ENCODE measurements around the gene TM4SF1. TPM values are rescaled to one million over a fixed set of nuclear protein-coding genes. Genes with fewer than 3 reads are reported as not detected.

Gene TM4SF1
- total and polyA plus RNA-seq, 2 experiments from 2014 or later, result 0.10 to 0.74 TPM

DNA sequence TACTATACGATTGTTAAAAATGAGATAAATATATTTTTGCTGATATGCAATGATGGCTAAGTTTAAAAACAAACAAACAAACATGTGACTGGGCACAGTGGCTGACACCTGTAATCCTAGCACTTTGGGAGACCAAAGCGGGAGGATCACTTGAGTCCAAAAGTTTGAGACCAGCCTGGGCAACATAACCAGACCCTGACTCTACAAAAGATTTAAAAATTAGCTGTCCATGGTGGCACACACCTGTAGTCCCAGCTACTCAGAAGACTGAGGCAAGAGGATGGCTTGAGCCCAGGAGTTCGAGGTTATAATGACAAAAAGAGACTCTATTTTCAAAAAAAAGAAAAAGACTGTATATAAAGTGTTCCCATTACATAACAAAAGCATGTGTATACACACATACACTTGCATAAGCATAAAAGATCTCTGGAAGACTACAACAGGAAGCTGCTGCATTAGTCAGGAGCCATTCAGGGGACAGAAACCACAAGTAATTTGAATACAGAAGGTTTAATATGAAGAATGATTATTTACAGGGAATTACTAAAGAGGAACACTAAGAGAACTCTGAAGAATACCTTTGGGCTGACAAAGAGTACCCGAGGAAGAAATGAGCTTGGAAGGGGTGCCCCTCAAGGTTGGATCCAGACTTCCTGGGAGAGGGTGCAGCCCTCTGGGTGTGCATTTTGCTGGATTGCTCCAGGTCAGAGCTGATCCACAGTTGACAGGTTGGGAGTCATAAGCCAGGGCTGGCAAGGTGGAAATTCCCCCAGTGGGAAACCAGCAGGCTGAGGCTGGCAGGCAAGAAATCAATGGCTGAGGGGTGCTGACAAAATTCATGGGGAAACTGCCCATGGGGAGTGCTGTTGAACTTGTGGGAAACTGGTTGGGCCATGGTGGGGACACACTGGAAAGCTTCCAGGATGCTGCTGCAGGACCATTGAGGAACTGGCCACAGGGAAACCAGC, 34.8 kb downstream of the TM4SF1 start:
- ATAC-seq, result no peak
- Histone ChIP-seq H3K4me1 (ENCODE audit: insufficient read depth) (peaks cover 8% of the 10 kb centered on the region; the same call in 1 of the 2 replicates), H3F3A (replicated peaks; ENCODE audit: low read depth) (no peaks in the 10 kb centered on the region), H3K79me2 (replicated peaks; ENCODE audit: insufficient read depth) (no peaks in the 10 kb centered on the region), H3K4me3 (no peak overlapping the region), H3K36me3 (ENCODE audit: insufficient read depth) (no peaks in the 10 kb centered on the region), H3K9me2 (ENCODE audit: insufficient read depth) (no peaks in the 10 kb centered on the region), H3K27ac (ENCODE audit: low read depth) (no peak overlapping the region), H2AFZ (peak overlapping the region; percentile 67; the same call in 1 of the 2 replicates), H3K4me2 (peak overlapping the region; percentile 63; the same call in 1 of the 2 replicates), H4K20me1 (replicated peaks; ENCODE audit: insufficient read depth) (no peaks in the 10 kb centered on the region), H3K27me3 (ENCODE audit: insufficient read depth) (no peaks in the 10 kb centered on the region)
- Mint-ChIP-seq H3K36me3 (ENCODE audit: low read depth) (no peaks in the 10 kb centered on the region), H3K9me3 (no peaks in the 10 kb centered on the region), H3K4me1 (peaks cover 16% of the 10 kb centered on the region), H3K27me3 (ENCODE audit: insufficient read depth, low read depth, poor library complexity) (peaks cover 3% of the 10 kb centered on the region), H3K27ac (no peak overlapping the region), H3K4me3 (no peak overlapping the region)
- no peak for DNase-seq (ENCODE audit: low spot score)
- TF ChIP-seq EZH2phosphoT487 (IDR thresholded peaks at IDR 0.05; ENCODE audit: unreplicated experiment) (no peak), CREB1 (CRISPR knock-in tag; IDR thresholded peaks at IDR 0.05; ENCODE audit: low read depth) (no peak), ZNF331 (CRISPR knock-in tag; IDR thresholded peaks at IDR 0.05; ENCODE audit: low read depth) (no peak), ZNF114 (CRISPR knock-in tag; IDR thresholded peaks at IDR 0.05) (no peak), JUNB (IDR thresholded peaks at IDR 0.05; ENCODE audit: unreplicated experiment) (no peak), NANOG (IDR thresholded peaks at IDR 0.05; ENCODE audit: borderline replicate concordance) (no peak), STAT1 (IDR thresholded peaks at IDR 0.05; ENCODE audit: unreplicated experiment) (no peak), EZH2 (IDR thresholded peaks at IDR 0.05; ENCODE audit: low read depth, unreplicated experiment) (no peak), POLR2AphosphoS5 (IDR thresholded peaks at IDR 0.05; ENCODE audit: low read depth) (no peak)
- TF ChIP-seq, protein P1, sequence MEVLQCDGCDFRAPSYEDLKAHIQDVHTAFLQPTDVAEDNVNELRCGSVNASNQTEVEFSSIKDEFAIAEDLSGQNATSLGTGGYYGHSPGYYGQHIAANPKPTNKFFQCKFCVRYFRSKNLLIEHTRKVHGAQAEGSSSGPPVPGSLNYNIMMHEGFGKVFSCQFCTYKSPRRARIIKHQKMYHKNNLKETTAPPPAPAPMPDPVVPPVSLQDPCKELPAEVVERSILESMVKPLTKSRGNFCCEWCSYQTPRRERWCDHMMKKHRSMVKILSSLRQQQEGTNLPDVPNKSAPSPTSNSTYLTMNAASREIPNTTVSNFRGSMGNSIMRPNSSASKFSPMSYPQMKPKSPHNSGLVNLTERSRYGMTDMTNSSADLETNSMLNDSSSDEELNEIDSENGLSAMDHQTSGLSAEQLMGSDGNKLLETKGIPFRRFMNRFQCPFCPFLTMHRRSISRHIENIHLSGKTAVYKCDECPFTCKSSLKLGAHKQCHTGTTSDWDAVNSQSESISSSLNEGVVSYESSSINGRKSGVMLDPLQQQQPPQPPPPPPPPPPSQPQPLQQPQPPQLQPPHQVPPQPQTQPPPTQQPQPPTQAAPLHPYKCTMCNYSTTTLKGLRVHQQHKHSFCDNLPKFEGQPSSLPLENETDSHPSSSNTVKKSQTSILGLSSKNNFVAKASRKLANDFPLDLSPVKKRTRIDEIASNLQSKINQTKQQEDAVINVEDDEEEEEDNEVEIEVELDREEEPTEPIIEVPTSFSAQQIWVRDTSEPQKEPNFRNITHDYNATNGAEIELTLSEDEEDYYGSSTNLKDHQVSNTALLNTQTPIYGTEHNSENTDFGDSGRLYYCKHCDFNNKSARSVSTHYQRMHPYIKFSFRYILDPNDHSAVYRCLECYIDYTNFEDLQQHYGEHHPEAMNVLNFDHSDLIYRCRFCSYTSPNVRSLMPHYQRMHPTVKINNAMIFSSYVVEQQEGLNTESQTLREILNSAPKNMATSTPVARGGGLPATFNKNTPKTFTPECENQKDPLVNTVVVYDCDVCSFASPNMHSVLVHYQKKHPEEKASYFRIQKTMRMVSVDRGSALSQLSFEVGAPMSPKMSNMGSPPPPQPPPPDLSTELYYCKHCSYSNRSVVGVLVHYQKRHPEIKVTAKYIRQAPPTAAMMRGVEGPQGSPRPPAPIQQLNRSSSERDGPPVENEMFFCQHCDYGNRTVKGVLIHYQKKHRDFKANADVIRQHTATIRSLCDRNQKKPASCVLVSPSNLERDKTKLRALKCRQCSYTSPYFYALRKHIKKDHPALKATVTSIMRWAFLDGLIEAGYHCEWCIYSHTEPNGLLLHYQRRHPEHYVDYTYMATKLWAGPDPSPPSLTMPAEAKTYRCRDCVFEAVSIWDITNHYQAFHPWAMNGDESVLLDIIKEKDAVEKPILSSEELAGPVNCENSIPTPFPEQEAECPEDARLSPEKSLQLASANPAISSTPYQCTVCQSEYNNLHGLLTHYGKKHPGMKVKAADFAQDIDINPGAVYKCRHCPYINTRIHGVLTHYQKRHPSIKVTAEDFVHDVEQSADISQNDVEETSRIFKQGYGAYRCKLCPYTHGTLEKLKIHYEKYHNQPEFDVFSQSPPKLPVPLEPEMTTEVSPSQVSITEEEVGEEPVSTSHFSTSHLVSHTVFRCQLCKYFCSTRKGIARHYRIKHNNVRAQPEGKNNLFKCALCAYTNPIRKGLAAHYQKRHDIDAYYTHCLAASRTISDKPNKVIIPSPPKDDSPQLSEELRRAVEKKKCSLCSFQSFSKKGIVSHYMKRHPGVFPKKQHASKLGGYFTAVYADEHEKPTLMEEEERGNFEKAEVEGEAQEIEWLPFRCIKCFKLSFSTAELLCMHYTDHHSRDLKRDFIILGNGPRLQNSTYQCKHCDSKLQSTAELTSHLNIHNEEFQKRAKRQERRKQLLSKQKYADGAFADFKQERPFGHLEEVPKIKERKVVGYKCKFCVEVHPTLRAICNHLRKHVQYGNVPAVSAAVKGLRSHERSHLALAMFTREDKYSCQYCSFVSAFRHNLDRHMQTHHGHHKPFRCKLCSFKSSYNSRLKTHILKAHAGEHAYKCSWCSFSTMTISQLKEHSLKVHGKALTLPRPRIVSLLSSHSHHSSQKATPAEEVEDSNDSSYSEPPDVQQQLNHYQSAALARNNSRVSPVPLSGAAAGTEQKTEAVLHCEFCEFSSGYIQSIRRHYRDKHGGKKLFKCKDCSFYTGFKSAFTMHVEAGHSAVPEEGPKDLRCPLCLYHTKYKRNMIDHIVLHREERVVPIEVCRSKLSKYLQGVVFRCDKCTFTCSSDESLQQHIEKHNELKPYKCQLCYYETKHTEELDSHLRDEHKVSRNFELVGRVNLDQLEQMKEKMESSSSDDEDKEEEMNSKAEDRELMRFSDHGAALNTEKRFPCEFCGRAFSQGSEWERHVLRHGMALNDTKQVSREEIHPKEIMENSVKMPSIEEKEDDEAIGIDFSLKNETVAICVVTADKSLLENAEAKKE (CRISPR knock-in tag; IDR thresholded peaks at IDR 0.05), result no peak
- TF ChIP-seq, protein P2, sequence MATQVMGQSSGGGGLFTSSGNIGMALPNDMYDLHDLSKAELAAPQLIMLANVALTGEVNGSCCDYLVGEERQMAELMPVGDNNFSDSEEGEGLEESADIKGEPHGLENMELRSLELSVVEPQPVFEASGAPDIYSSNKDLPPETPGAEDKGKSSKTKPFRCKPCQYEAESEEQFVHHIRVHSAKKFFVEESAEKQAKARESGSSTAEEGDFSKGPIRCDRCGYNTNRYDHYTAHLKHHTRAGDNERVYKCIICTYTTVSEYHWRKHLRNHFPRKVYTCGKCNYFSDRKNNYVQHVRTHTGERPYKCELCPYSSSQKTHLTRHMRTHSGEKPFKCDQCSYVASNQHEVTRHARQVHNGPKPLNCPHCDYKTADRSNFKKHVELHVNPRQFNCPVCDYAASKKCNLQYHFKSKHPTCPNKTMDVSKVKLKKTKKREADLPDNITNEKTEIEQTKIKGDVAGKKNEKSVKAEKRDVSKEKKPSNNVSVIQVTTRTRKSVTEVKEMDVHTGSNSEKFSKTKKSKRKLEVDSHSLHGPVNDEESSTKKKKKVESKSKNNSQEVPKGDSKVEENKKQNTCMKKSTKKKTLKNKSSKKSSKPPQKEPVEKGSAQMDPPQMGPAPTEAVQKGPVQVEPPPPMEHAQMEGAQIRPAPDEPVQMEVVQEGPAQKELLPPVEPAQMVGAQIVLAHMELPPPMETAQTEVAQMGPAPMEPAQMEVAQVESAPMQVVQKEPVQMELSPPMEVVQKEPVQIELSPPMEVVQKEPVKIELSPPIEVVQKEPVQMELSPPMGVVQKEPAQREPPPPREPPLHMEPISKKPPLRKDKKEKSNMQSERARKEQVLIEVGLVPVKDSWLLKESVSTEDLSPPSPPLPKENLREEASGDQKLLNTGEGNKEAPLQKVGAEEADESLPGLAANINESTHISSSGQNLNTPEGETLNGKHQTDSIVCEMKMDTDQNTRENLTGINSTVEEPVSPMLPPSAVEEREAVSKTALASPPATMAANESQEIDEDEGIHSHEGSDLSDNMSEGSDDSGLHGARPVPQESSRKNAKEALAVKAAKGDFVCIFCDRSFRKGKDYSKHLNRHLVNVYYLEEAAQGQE (IDR thresholded peaks at IDR 0.05; ENCODE audit: unreplicated experiment), result no peak
- TF ChIP-seq, protein P3, sequence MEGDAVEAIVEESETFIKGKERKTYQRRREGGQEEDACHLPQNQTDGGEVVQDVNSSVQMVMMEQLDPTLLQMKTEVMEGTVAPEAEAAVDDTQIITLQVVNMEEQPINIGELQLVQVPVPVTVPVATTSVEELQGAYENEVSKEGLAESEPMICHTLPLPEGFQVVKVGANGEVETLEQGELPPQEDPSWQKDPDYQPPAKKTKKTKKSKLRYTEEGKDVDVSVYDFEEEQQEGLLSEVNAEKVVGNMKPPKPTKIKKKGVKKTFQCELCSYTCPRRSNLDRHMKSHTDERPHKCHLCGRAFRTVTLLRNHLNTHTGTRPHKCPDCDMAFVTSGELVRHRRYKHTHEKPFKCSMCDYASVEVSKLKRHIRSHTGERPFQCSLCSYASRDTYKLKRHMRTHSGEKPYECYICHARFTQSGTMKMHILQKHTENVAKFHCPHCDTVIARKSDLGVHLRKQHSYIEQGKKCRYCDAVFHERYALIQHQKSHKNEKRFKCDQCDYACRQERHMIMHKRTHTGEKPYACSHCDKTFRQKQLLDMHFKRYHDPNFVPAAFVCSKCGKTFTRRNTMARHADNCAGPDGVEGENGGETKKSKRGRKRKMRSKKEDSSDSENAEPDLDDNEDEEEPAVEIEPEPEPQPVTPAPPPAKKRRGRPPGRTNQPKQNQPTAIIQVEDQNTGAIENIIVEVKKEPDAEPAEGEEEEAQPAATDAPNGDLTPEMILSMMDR (conservative IDR thresholded peaks at IDR 0.05; ENCODE audit: low read depth in 2 of 2), result no peak
- TF ChIP-seq, protein P4, sequence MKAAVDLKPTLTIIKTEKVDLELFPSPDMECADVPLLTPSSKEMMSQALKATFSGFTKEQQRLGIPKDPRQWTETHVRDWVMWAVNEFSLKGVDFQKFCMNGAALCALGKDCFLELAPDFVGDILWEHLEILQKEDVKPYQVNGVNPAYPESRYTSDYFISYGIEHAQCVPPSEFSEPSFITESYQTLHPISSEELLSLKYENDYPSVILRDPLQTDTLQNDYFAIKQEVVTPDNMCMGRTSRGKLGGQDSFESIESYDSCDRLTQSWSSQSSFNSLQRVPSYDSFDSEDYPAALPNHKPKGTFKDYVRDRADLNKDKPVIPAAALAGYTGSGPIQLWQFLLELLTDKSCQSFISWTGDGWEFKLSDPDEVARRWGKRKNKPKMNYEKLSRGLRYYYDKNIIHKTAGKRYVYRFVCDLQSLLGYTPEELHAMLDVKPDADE (IDR thresholded peaks at IDR 0.05), result no peak
